Ishikawa (cell line): ENCODE results near the gene SP7.

Source experiments
- EGR1 ChIP-seq: IDR thresholded peaks from 2 replicates; pipeline ENCODE4 v1.6.1; 2012
- EP300 ChIP-seq: IDR thresholded peaks from 2 replicates; pipeline ENCODE4 v1.6.1; 2012; ENCODE audit warnings: borderline replicate concordance
- ZBTB7A ChIP-seq: IDR thresholded peaks from 2 replicates; pipeline ENCODE4 v1.6.1; 2012; ENCODE audit warnings: low read depth
- TF ChIP-seq, protein P1 (sequence below): IDR thresholded peaks from 2 replicates; pipeline ENCODE4 v1.6.1; 2012; ENCODE audit warnings: low read depth, mild to moderate bottlenecking
- TF ChIP-seq, protein P2 (sequence below): IDR thresholded peaks from 2 replicates; pipeline ENCODE4 v1.6.1; 2012
- TF ChIP-seq, protein P3 (sequence below): IDR thresholded peaks from 2 replicates; pipeline ENCODE4 v1.6.1; 2012

DNA sequence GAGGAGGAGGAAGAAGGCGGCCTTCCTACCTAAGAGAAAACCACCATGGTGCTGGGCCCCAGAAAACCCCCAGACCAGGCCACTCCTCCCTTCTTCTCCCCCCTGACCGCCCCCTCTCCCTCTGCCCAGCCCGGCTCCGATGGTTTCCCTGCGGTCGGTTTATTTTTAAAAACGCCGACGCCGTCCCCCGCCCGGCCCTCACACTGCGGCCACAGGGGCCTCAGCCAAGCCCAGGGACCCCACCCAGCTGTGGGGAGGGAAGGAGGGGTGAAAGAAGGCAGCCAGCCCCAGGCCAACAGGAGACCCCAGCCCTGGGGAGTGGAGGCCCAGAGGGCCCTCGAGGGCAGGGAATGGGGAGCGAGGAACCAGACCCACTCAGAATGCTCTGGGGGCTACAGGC, 3.4 kb downstream of the SP7 start:
- TF ChIP-seq, protein P1, sequence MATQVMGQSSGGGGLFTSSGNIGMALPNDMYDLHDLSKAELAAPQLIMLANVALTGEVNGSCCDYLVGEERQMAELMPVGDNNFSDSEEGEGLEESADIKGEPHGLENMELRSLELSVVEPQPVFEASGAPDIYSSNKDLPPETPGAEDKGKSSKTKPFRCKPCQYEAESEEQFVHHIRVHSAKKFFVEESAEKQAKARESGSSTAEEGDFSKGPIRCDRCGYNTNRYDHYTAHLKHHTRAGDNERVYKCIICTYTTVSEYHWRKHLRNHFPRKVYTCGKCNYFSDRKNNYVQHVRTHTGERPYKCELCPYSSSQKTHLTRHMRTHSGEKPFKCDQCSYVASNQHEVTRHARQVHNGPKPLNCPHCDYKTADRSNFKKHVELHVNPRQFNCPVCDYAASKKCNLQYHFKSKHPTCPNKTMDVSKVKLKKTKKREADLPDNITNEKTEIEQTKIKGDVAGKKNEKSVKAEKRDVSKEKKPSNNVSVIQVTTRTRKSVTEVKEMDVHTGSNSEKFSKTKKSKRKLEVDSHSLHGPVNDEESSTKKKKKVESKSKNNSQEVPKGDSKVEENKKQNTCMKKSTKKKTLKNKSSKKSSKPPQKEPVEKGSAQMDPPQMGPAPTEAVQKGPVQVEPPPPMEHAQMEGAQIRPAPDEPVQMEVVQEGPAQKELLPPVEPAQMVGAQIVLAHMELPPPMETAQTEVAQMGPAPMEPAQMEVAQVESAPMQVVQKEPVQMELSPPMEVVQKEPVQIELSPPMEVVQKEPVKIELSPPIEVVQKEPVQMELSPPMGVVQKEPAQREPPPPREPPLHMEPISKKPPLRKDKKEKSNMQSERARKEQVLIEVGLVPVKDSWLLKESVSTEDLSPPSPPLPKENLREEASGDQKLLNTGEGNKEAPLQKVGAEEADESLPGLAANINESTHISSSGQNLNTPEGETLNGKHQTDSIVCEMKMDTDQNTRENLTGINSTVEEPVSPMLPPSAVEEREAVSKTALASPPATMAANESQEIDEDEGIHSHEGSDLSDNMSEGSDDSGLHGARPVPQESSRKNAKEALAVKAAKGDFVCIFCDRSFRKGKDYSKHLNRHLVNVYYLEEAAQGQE = no peak
- TF ChIP-seq EP300 (no peak), EGR1 (no peak), ZBTB7A (no peak)
- TF ChIP-seq, protein P2, sequence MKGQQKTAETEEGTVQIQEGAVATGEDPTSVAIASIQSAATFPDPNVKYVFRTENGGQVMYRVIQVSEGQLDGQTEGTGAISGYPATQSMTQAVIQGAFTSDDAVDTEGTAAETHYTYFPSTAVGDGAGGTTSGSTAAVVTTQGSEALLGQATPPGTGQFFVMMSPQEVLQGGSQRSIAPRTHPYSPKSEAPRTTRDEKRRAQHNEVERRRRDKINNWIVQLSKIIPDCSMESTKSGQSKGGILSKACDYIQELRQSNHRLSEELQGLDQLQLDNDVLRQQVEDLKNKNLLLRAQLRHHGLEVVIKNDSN = no peak
- TF ChIP-seq, protein P3, sequence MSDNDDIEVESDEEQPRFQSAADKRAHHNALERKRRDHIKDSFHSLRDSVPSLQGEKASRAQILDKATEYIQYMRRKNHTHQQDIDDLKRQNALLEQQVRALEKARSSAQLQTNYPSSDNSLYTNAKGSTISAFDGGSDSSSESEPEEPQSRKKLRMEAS = no peak
